ENCODE measurements around the gene BMPER. TPM values are rescaled to one million over a fixed set of nuclear protein-coding genes. Genes with fewer than 3 reads are reported as not detected.

BMPER gene
- polyA plus RNA-seq, 1 of the 3 experiments (the other 2 are of a cell fraction), result 20.0 TPM

- no peak overlapping the region for H3K9ac ChIP-seq
- H3K9me2 ChIP-seq, result no peaks in the 10 kb centered on the region
- H3K79me2 ChIP-seq (ENCODE audit: insufficient read depth), result no peaks in the 10 kb centered on the region
- peak overlapping the region; percentile 19; the same call in 1 of the 2 replicates for H2AFZ ChIP-seq (ENCODE audit: low read depth)
- H3K4me3 ChIP-seq (ENCODE audit: low read depth in 2 of 2, low read length in 1 of 2), result no peak overlapping the region
- ChIA-PET CTCF (interaction anchor here (1.5 to 1.8 kb wide), 2 partner anchors 14 to 27 kb away, joined by 4 to 5 read pairs; no protein-coding TSS in a partner anchor), POLR2A (no interaction called here)
- no peaks in the 10 kb centered on the region for H4K20me1 ChIP-seq (ENCODE audit: insufficient read depth)
- no peaks in the 10 kb centered on the region for H3K9me3 ChIP-seq
- TF ChIP-seq, protein P1, sequence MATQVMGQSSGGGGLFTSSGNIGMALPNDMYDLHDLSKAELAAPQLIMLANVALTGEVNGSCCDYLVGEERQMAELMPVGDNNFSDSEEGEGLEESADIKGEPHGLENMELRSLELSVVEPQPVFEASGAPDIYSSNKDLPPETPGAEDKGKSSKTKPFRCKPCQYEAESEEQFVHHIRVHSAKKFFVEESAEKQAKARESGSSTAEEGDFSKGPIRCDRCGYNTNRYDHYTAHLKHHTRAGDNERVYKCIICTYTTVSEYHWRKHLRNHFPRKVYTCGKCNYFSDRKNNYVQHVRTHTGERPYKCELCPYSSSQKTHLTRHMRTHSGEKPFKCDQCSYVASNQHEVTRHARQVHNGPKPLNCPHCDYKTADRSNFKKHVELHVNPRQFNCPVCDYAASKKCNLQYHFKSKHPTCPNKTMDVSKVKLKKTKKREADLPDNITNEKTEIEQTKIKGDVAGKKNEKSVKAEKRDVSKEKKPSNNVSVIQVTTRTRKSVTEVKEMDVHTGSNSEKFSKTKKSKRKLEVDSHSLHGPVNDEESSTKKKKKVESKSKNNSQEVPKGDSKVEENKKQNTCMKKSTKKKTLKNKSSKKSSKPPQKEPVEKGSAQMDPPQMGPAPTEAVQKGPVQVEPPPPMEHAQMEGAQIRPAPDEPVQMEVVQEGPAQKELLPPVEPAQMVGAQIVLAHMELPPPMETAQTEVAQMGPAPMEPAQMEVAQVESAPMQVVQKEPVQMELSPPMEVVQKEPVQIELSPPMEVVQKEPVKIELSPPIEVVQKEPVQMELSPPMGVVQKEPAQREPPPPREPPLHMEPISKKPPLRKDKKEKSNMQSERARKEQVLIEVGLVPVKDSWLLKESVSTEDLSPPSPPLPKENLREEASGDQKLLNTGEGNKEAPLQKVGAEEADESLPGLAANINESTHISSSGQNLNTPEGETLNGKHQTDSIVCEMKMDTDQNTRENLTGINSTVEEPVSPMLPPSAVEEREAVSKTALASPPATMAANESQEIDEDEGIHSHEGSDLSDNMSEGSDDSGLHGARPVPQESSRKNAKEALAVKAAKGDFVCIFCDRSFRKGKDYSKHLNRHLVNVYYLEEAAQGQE (IDR thresholded peaks at IDR 0.05; ENCODE audit: low read depth, low read length), result no peak
- TF ChIP-seq, protein P2, sequence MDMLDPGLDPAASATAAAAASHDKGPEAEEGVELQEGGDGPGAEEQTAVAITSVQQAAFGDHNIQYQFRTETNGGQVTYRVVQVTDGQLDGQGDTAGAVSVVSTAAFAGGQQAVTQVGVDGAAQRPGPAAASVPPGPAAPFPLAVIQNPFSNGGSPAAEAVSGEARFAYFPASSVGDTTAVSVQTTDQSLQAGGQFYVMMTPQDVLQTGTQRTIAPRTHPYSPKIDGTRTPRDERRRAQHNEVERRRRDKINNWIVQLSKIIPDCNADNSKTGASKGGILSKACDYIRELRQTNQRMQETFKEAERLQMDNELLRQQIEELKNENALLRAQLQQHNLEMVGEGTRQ (IDR thresholded peaks at IDR 0.05; ENCODE audit: borderline replicate concordance, low read depth, low read length), result no peak
- TF ChIP-seq SMC3 (IDR thresholded peaks at IDR 0.05; ENCODE audit: low read depth, low read length) (no peak), RCOR1 (IDR thresholded peaks at IDR 0.05; ENCODE audit: low read length) (no peak), FOSL2 (IDR thresholded peaks at IDR 0.05; ENCODE audit: borderline replicate concordance, low read depth) (peak; percentile 39; the same call in 1 of the 2 replicates), POLR2AphosphoS5 (IDR thresholded peaks at IDR 0.05; ENCODE audit: low read depth, low read length) (no peak), TCF12 (IDR thresholded peaks at IDR 0.05) (peak; percentile 65), RFX5 (IDR thresholded peaks at IDR 0.05; ENCODE audit: low read length) (no peak), EP300 (IDR thresholded peaks at IDR 0.05; ENCODE audit: borderline replicate concordance in 1 of 2, low read depth in 1 of 2, low read length in 1 of 2) (peak in 1 of 2 experiments; percentile 38; a peak in 1 of 4 replicates), EZH2phosphoT487 (IDR thresholded peaks at IDR 0.05; ENCODE audit: borderline replicate concordance, low read depth) (no peak), MXI1 (IDR thresholded peaks at IDR 0.05; ENCODE audit: low read depth, low read length) (no peak), GATA2 (CRISPR knock-in tag; IDR thresholded peaks at IDR 0.05) (no peak), TAF1 (IDR thresholded peaks at IDR 0.05; ENCODE audit: borderline replicate concordance, low read depth, low read length) (no peak), CHD2 (IDR thresholded peaks at IDR 0.05; ENCODE audit: low read length, partially characterized antibody) (no peak), ELF1 (IDR thresholded peaks at IDR 0.05) (no peak), TEAD4 (IDR thresholded peaks at IDR 0.05; ENCODE audit: borderline replicate concordance, insufficient read depth) (no peak), JUND (IDR thresholded peaks at IDR 0.05) (peak; percentile 42; the same call in 1 of the 2 replicates), CTCF (IDR thresholded peaks at IDR 0.05) (no peak), MAX (IDR thresholded peaks at IDR 0.05; ENCODE audit: low read depth) (no peak), PBX3 (IDR thresholded peaks at IDR 0.05) (peak; percentile 46), MEF2A (IDR thresholded peaks at IDR 0.05; ENCODE audit: borderline replicate concordance, low read depth) (0 out of 2 replicates have a peak, but pooled peaks have one; percentile 42)
- TF ChIP-seq, protein P3, sequence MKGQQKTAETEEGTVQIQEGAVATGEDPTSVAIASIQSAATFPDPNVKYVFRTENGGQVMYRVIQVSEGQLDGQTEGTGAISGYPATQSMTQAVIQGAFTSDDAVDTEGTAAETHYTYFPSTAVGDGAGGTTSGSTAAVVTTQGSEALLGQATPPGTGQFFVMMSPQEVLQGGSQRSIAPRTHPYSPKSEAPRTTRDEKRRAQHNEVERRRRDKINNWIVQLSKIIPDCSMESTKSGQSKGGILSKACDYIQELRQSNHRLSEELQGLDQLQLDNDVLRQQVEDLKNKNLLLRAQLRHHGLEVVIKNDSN (IDR thresholded peaks at IDR 0.05; ENCODE audit: borderline replicate concordance, low read depth), result no peak
- H3K4me2 ChIP-seq, result no peak overlapping the region; the same call in 1 of the 2 replicates
- DNase-seq, result no peak
- no peaks in the 10 kb centered on the region for H3K27me3 ChIP-seq (ENCODE audit: insufficient read depth)
- H3K4me1 ChIP-seq (ENCODE audit: control insufficient read depth in 1 of 2, insufficient read depth in 2 of 2, low read depth in 1 of 2, low read length in 1 of 2), result peaks cover 0 to 11% of the 10 kb centered on the region in 2 experiments; a peak in 1 of 4 replicates
- no peaks in the 10 kb centered on the region for H3F3A ChIP-seq (replicated peaks; ENCODE audit: insufficient read depth)
- 44% methylated on average over 5 of the region's 5 CpGs for WGBS (ENCODE audit: low lambda C conversion rate)
- H3K27ac ChIP-seq (ENCODE audit: low read depth in 2 of 2, low read length in 1 of 2), result no peak overlapping the region
- H3K36me3 ChIP-seq (replicated peaks in 1 of 2; ENCODE audit: control insufficient read depth in 1 of 2, insufficient read depth in 2 of 2, low read length in 1 of 2), result no peaks in the 10 kb centered on the region
These were observed 201.9 kb downstream of the BMPER start for GRCh38 chr7:34107276-34107675.
